CD4-positive, alpha-beta T cell (primary cell): ENCODE results near the gene RPL34. TPM values are rescaled to one million over a fixed set of nuclear protein-coding genes. Genes with fewer than 3 reads are reported as not detected.

Source experiments
- ATAC-seq: fragments of 200-7000 bp; cut with Tn5 transposase; one replicate; pipeline ENCODE4 v1.10.0; 2022; ENCODE audit warnings: mild to moderate bottlenecking; ENCODE audit not compliant: poor library complexity
- CTCF ChIA-PET: fragments of 350-600 bp; sonication (Branson Sonifier 250); formaldehyde crosslinking; loops from one replicate; lab custom pipeline; 2021; ENCODE audit warnings: antibody characterized with exemption, inconsistent platforms; lab: Charles Lee
- POLR2A ChIA-PET: fragments of 350-600 bp; sonication (Branson Sonifier 250); formaldehyde crosslinking; loops from one replicate; lab custom pipeline; 2021; ENCODE audit warnings: antibody characterized with exemption, inconsistent platforms; lab: Charles Lee
- DNase-seq, 14 experiments: peaks; one replicate each; pipeline ENCODE4 v3.0.0-alpha.2; 2013 to 2020; ENCODE audit warnings: mixed read lengths in 2 of 14
- H3K27ac ChIP-seq, 2 donors: one replicate each; pipeline versions ENCODE4 v1.5.1 to v1.7.0; 2013; ENCODE audit warnings: low read length in 2 of 2, low read depth in 1 of 2, mild to moderate bottlenecking in 1 of 2
- H3K27me3 ChIP-seq, 2 experiments: 1 replicate in 1 of 2; 2 replicates in 1 of 2; pipeline versions ENCODE4 v1.6.1 to v1.7.0; 2013; ENCODE audit warnings: low read length in 2 of 2, control low read depth in 1 of 2, mild to moderate bottlenecking in 1 of 2, moderate library complexity in 1 of 2; ENCODE audit not compliant: insufficient read depth in 2 of 2, control insufficient read depth in 1 of 2
- H3K36me3 ChIP-seq: one replicate; pipeline ENCODE4 v1.6.1; 2013; ENCODE audit warnings: low read length, control low read depth; ENCODE audit not compliant: insufficient read depth
- H3K4me1 ChIP-seq: one replicate; pipeline ENCODE4 v1.6.1; 2013; ENCODE audit warnings: low read length, control low read depth; ENCODE audit not compliant: insufficient read depth
- H3K4me3 ChIP-seq: one replicate; pipeline ENCODE4 v1.5.1; 2013; ENCODE audit warnings: mild to moderate bottlenecking, low read length, moderate library complexity
- H3K9me3 ChIP-seq, 2 experiments: 1 replicate in 1 of 2; 2 replicates in 1 of 2; pipeline versions ENCODE4 v1.6.1 to v1.7.0; 2013; ENCODE audit warnings: low read length in 2 of 2, mild to moderate bottlenecking in 2 of 2, control low read depth in 1 of 2, moderate library complexity in 1 of 2; ENCODE audit not compliant: control insufficient read depth in 1 of 2, insufficient read depth in 1 of 2
- H3K27ac Mint-ChIP-seq: one replicate; pipeline ENCODE4 v1.8.0; 2020; ENCODE audit warnings: mixed read lengths
- H3K27me3 Mint-ChIP-seq: one replicate; pipeline ENCODE4 v1.8.0; 2021; ENCODE audit warnings: mixed read lengths
- H3K36me3 Mint-ChIP-seq: one replicate; pipeline ENCODE4 v1.8.0; 2021; ENCODE audit warnings: low read depth, mixed read lengths
- H3K4me1 Mint-ChIP-seq: one replicate; pipeline ENCODE4 v1.8.0; 2021; ENCODE audit warnings: low read depth, mixed read lengths
- H3K4me3 Mint-ChIP-seq: one replicate; pipeline ENCODE4 v1.8.0; 2020; ENCODE audit warnings: mild to moderate bottlenecking, mixed read lengths
- H3K9me3 Mint-ChIP-seq: one replicate; pipeline ENCODE4 v1.8.0; 2020; ENCODE audit warnings: mixed read lengths
- CTCF ChIP-seq: fragments of 200-600 bp; IDR thresholded peaks from one replicate; pipeline ENCODE4 v1.8.0; 2022; ENCODE audit warnings: antibody characterized with exemption, mild to moderate bottlenecking
- intact Hi-C, 2 experiments: fragments of 100-400 bp; cut with DNase I in 1 of 2; cut with micrococcal nuclease in 1 of 2; formaldehyde crosslinking; loops; one replicate each; pipeline versions ENCODE4 v1.15.1 to v1.9.0; 2023 to 2025; cut with DNase I, micrococcal nuclease
- total RNA-seq, 174 experiments: library from RNA in 2 of 174; stranded (reverse) in 2 of 174; gene quantifications; one replicate each; pipeline ENCODE4 v1.2.3 and lab custom pipeline; 2021 to 2026

Gene RPL34
- total RNA-seq, 2 experiments from 2014 or later: 3,283 to 3,551 TPM

GRCh38 chr4:108596344-108596743 lies 24.0 kb upstream of the RPL34 start:
- no peak overlapping the region for H3K27ac ChIP-seq
- peaks cover 16% of the 10 kb centered on the region for H3K4me1 Mint-ChIP-seq
- H3K27me3 ChIP-seq: no peaks in the 10 kb centered on the region
- ATAC-seq (no peak), DNase-seq (no peak)
- no peaks in the 10 kb centered on the region for H3K27me3 Mint-ChIP-seq
- no peaks in the 10 kb centered on the region for H3K36me3 ChIP-seq
- no peak for TF ChIP-seq CTCF
- peaks cover 6% of the 10 kb centered on the region for H3K4me1 ChIP-seq
- no peaks in the 10 kb centered on the region for H3K9me3 ChIP-seq
- H3K4me3 ChIP-seq: no peak overlapping the region
- ChIA-PET POLR2A (interaction anchor here (0.6 kb wide), 1 partner anchor 23 kb away, joined by 3 read pairs; no protein-coding TSS in a partner anchor), CTCF (no interaction called here)
- H3K36me3 Mint-ChIP-seq: peaks cover 38% of the 10 kb centered on the region
- intact Hi-C loops: no loop called here
- no peak overlapping the region for H3K4me3 Mint-ChIP-seq
- H3K9me3 Mint-ChIP-seq: no peaks in the 10 kb centered on the region
- H3K27ac Mint-ChIP-seq: no peak overlapping the region

- peak overlapping the region in 1 of 2 donors; percentile 14 for H3K27ac ChIP-seq
- ChIA-PET CTCF (no interaction called here), POLR2A (no interaction called here)
- intact Hi-C loops: no loop called here
- Mint-ChIP-seq H3K4me1 (peaks cover 27% of the 10 kb centered on the region), H3K4me3 (no peak overlapping the region), H3K9me3 (no peaks in the 10 kb centered on the region), H3K27me3 (no peaks in the 10 kb centered on the region), H3K27ac (peak overlapping the region; percentile 54), H3K36me3 (peaks cover 13% of the 10 kb centered on the region)
- H3K4me3 ChIP-seq: no peak overlapping the region
- no peaks in the 10 kb centered on the region for H3K27me3 ChIP-seq
- TF ChIP-seq CTCF: no peak
- H3K4me1 ChIP-seq: peaks cover 12% of the 10 kb centered on the region
- no peaks in the 10 kb centered on the region for H3K36me3 ChIP-seq
- ATAC-seq: no peak
- no peak for DNase-seq
- no peaks in the 10 kb centered on the region for H3K9me3 ChIP-seq
Observed at GRCh38 chr4:108601106-108601505, 19.3 kb upstream of the RPL34 start.

GRCh38 chr4:108601532-108601931 lies 18.8 kb upstream of the RPL34 start:
- DNase-seq (peak in 6 of 14 experiments; percentile 9 to 64 (median 29)), ATAC-seq (peak; percentile 97)
- no peaks in the 10 kb centered on the region for H3K27me3 ChIP-seq
- Mint-ChIP-seq H3K9me3 (no peaks in the 10 kb centered on the region), H3K36me3 (peaks cover 10% of the 10 kb centered on the region), H3K27me3 (no peaks in the 10 kb centered on the region), H3K27ac (peak overlapping the region; percentile 54), H3K4me1 (peaks cover 27% of the 10 kb centered on the region), H3K4me3 (peak overlapping the region; percentile 28)
- intact Hi-C loops: no loop called here
- no peaks in the 10 kb centered on the region for H3K9me3 ChIP-seq
- no peak overlapping the region for H3K4me3 ChIP-seq
- CTCF ChIA-PET: no interaction called here
- H3K4me1 ChIP-seq: peaks cover 12% of the 10 kb centered on the region
- TF ChIP-seq CTCF: no peak
- H3K27ac ChIP-seq: no peak overlapping the region
- POLR2A ChIA-PET: interaction anchor here (1.7 kb wide), 1 partner anchor 29 kb away, joined by 4 read pairs; no protein-coding TSS in a partner anchor
- no peaks in the 10 kb centered on the region for H3K36me3 ChIP-seq
